ENCODE data around the gene SPTY2D1.
"Not testable (repeated sequence)": the region's sequence is repeated elsewhere in the genome, so short reads cannot be mapped to it uniquely, and the experiment has no call there.

- TF ChIP-seq CTCF, POLR2A (IDR thresholded peaks at IDR 0.05): not testable (repeated sequence)
These were observed 40.1 kb downstream of the SPTY2D1 start for GRCh38 chr11:18594088-18594487.
